ENCODE measurements around the gene CLTA.
"Not testable (repeated sequence)": the region's sequence is repeated elsewhere in the genome, so short reads cannot be mapped to it uniquely, and the experiment has no call there.

Gene CLTA

GRCh38 chr9:36159509-36159908 is 31.2 kb upstream of the CLTA start:
- DNase-seq, result not testable (repeated sequence)

DNA sequence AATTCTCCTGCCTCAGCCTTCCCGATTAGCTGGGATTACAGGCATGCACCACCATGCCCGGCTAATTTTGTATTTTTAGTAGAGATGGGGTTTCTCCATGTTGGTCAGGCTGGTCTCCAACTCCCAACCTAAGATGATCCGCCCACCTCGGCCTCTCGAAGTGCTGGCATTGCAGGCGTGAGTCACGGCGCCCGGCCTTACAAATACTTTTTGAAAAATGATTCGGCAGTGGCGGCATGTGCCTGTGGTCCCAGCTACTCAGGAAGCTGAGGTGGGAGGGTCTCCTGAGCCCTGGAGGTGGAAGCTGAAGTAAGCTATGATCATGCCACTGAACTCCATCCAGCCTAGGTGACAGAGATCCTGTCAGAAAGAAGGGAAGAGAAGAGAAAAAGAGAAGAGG is 30.6 kb upstream of the CLTA start:
- not testable (repeated sequence) for DNase-seq

DNA sequence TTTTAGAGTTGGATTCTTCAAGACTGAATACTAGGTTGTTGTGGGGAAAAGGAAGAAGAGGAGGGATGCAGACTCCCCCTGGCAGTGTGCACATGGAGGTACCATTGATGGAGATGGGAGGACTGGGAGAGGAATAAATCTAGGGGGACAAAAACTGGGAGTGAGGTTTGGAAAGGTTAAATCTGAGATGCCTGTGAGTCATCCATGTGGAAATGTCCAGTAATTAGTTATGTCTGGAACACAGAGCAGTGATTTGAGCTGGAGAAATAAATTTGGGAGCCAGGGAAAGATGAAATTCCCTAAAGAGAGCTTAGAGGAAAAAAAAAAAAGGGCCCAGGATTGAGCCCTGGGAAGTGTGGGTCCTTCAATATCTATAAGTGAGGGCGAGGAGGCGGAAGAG is 29.5 kb upstream of the CLTA start:
- no peak for DNase-seq

DNA sequence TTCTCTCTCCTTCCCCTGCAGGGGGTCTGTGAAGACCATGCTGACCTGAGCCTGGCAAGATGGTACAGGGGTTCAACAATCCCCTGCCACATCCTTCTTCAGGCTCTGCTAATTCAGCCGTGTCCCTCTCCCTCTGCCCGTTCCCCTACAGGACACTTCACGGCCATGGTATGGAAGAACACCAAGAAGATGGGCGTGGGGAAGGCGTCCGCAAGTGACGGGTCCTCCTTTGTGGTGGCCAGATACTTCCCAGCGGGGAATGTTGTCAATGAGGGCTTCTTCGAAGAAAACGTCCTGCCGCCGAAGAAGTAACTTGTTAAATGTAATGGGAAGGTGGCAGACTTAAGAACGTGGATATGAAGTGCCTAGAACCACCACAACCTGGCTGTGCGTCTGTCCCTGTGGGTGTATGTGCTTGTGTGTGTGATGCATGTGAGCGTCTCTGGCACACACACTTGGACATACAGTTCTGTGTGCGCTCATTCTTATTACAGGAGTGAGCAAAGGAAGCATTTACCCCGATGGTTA is 28.4 kb upstream of the CLTA start:
- DNase-seq, result no peak

DNA sequence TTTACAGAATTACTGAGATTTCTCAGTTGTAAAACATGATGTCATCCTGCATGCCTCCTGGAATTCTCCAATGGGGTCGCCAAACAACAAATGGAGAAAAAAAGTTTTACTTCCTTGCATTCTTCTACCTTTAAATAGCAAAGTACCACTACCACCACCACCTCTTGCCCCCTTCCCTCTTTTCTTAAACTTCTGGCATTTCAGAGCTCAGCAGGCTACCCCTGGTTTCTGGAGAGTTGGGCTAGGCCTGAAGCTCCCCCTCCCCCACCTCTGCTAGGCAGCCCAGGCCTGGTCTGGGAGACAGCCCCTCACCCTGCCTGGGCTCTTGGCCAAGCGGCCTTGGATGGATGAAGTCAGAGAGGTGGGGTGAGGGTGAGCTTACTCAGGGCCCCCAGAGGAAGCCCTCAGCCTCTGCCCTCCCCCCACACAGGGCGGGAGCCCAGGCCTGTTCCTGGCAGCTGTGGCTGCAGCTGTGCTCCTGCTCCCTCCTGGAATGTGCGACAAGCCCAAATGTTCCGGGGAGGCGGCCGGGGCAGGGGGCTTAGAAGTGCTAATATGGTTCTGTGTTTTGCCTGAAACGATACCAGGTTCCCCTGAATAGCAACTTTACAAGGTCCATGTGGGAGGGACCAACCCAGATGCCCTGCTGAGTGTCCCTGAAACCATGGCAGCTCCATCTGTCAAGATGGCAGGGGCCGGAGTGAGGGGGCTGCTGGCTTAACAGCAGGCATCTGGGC is 27.5 kb upstream of the CLTA start:
- no peak for DNase-seq

DNA sequence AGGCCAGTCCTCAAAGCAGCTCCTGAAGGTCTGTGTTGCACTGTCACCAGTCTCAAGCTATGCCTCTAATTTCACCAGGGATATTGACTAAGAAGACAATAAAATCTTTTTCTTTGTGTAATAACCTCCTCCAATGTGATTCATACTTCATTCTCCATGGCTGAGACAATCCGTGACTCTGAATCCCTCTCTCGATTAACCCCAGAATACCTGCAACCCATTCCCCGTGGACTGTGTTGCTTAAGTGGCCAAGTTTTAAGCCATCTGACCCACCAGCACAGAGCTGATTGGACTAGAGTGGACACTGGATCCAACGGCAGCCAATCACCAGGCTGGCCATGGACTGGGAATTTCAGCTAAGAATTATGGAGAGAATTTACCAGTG is 26.9 kb upstream of the CLTA start:
- no peak for DNase-seq

- DNase-seq, result no peak
These were observed 26.3 kb upstream of the CLTA start for GRCh38 chr9:36164372-36164771.

GRCh38 chr9:36164989-36165388 is 25.7 kb upstream of the CLTA start:
- DNase-seq, result no peak

GRCh38 chr9:36165826-36166167 is 24.9 kb upstream of the CLTA start:
- no peak for DNase-seq

GRCh38 chr9:36166168-36166927 is 24.4 kb upstream of the CLTA start:
- DNase-seq, result peak; percentile 57 to 64

DNA sequence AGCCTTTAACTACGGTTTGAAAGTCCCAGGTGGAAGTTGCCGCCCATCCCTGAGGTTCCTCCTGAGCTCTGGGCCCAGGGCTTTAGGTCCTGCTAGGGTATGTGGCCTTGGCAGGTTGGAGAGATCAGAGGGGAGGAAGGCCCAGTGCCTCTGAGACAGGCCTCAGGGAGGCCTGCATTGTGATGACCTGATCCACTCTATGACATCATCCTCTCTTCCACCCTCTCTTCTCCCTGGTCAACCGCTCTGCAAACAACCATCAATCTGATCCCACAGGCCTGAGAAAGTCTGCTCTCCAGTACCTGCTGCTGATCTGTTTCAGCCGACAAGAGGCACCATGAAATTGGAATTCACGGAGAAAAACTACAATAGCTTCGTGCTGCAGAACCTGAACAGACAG is 21.6 kb upstream of the CLTA start, which contains the start of gene CCIN:
CCIN (plus strand) TSS at position 223 of the 400 bp plus-strand sequence; CDS start at position 338, 115 bp downstream.
- DNase-seq, result no peak

GRCh38 chr9:36169708-36170107 is 21.0 kb upstream of the CLTA start:
- DNase-seq, result no peak

DNA sequence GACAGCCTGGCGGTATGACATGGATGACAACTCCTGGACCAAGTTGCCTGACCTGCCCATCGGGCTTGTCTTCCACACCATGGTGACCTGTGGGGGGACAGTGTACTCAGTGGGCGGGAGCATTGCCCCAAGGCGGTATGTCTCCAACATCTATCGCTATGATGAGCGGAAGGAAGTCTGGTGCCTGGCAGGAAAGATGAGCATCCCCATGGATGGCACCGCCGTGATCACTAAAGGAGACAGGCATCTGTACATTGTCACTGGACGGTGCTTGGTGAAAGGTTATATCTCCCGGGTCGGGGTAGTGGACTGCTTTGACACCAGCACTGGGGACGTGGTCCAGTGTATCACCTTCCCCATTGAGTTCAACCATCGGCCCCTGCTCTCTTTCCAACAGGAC is 20.2 kb upstream of the CLTA start:
- no peak for DNase-seq

DNA sequence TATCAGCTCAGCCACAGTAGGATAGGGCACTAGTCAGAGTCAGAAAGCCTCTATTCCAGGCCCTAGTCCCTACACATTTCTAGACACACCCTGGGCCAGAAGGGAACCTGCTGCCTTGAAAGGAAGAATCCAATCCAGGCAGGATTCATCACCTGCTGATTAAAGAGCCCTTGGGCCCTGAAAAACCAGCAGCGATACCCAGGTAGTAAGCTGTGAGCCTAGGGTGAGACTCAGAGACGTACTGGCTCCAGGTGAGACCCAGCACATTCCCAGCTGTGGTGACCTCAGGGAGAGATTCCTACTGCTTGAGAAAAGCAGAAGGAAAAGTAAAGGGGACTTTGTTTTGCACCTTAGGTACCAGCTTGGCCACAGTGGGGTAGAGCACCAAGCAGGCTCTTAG is 16.9 kb upstream of the CLTA start:
- no peak for DNase-seq

DNA sequence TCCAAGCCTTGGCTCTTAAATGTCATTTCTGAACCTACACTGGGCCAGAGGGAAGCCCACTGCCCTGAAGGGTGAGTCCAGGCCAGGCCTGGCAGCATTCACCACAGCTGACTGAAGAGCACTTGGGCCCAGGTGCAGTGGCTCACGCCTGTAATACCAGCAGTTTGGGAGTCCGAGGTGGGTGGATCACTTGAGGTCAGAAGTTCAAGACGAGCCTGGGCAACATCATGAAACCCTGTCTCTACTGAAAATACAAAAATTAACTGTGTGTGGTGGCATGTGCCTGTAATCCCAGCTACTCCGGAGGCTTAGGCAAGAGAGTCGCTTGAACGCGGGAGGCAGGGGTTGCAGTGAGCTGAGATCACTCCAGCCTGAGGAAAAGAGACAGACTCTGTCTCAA is 16.4 kb upstream of the CLTA start:
- no peak for DNase-seq

DNA sequence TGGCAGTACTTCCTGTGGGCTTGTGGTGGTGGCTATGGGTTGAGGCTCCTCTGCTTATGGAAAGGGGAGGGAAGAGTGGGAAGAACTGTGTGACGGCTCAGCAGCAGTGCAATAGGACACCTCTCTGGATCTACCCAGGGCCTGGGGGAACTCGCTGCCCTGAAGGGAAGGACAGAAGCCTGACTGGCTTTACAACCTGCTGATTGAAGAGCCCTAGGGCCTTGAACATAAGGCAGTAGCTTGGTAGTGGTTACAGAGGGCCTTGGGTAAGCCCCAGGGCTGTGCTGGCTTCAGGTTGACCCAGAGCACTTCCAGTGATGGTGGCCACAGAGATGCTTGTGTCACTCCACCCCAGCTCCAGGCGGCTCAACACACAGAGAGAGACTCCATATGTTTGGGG is 16.0 kb upstream of the CLTA start:
- no peak for DNase-seq

DNA sequence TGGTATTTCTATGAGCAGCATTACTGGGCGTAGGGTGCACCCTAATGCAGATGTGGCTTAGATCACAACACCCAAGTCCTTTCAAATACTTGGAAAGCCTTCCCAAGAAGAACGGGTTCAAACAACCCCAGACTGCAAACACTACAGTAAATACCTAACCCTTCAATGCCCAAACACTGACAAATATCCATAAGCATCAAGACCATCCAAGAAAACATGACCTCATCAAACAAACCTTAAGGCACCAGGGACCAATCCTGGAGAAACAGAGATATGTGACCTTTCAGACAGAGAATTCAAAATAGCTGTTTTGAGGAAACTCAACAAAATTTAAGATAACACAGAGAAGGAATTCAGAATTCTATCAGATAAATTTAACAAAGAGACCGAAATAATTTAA is 15.5 kb upstream of the CLTA start:
- not testable (repeated sequence) for DNase-seq

GRCh38 chr9:36176496-36176895 is 14.2 kb upstream of the CLTA start:
- not testable (repeated sequence) for DNase-seq

GRCh38 chr9:36177571-36177970 is 13.2 kb upstream of the CLTA start:
- DNase-seq, result no peak

- not testable (repeated sequence) for DNase-seq
These were observed 10.5 kb upstream of the CLTA start for GRCh38 chr9:36180243-36180642.

DNA sequence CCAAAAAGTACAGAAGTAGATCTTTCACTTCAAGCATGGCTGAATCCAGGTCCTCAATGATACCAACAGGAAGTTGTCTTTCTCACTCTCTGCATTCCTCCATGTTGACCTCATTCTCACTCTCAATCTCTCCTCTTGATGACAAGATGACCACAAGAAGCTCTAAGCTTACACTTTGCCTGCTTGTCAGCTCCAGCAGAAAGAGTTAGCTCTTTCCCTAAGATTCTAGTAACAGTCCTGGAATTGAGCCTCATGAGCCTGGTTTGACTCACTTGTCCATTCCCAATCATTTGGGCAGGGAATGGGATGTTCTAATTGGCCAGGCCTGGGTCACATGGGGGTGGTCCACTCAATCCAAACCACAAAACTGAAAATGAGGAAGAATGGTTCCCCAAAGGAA is 3.3 kb upstream of the CLTA start:
- DNase-seq, result no peak

- no peak for DNase-seq
These were observed 2.5 kb upstream of the CLTA start for GRCh38 chr9:36188212-36188611.

DNA sequence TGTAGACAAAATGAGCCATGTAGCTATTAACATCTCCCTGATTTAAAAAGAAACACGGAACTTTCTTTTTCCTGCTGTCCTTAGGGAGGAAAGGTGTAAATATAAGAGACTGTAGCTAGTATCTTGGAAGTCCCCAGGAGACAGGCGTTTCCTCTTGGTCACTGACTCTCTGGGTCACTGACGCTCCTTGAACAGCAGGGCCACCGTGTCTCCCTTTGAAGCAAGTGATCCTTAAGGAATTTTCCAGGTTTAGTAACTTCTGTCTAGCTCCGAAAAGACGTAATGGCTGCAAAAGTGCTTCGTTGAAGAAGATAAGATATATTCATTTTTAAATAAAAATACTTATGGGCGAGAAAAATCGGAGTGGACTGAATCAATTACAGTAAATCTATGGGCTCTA is 745 bp upstream of the CLTA start:
- DNase-seq, result no peak

- peak; percentile 24 to 31 for DNase-seq
These were observed 547 bp downstream of the CLTA start for GRCh38 chr9:36191290-36191645.

Data from Kasumi-1 (cell line).